ENCODE measurements around the gene OTOP3. TPM values are rescaled to one million over a fixed set of nuclear protein-coding genes. Genes with fewer than 3 reads are reported as not detected.

Gene OTOP3
- total and polyA plus RNA-seq, 2 of the 4 experiments (the other 2 are of a cell fraction), result not detected

GRCh38 chr17:74918906-74919305 is 16.8 kb upstream of the OTOP3 start:
- no peak overlapping the region for H2AK9ac ChIP-seq (replicated peaks; ENCODE audit: low read depth, low read length, poor library complexity)
- H2AFZ ChIP-seq (replicated peaks; ENCODE audit: low read length, poor library complexity), result no peak overlapping the region
- H3K9me1 ChIP-seq (ENCODE audit: insufficient read depth, low read length), result no peaks in the 10 kb centered on the region
- no peak overlapping the region for H3K18ac ChIP-seq (ENCODE audit: low read depth, low read length)
- ChIA-PET CTCF (interaction anchor here (0.7 to 1.1 kb wide), 2 partner anchors 34 to 39 kb away, joined by 3 to 7 read pairs; no protein-coding TSS in a partner anchor), POLR2A (ENCODE audit: unreplicated experiment) (no interaction called here)
- H3K79me1 ChIP-seq (ENCODE audit: low read depth in 1 of 2, low read length in 2 of 2), result no peaks in the 10 kb centered on the region
- H3K4ac ChIP-seq (ENCODE audit: low read depth, low read length), result no peak overlapping the region
- no peak overlapping the region for H3K56ac ChIP-seq (ENCODE audit: extremely low read depth, insufficient read depth, low read length)
- no peak for DNase-seq
- H3K9ac ChIP-seq (ENCODE audit: low read depth, low read length), result no peak overlapping the region
- BruUV-seq (replicated peaks), result no TSS peak
- ATAC-seq (ENCODE audit: low read depth), result no peak
- H3K4me2 ChIP-seq (ENCODE audit: low read depth, low read length), result no peak overlapping the region
- H3K4me3 ChIP-seq (ENCODE audit: insufficient read depth, low read depth, low read length), result no peak overlapping the region
- no peak overlapping the region for H2AK5ac ChIP-seq (ENCODE audit: low read depth, low read length)
- H2BK5ac ChIP-seq (ENCODE audit: low read depth, low read length, poor library complexity, severe bottlenecking), result no peak overlapping the region
- TF ChIP-seq MXI1 (IDR thresholded peaks at IDR 0.05; ENCODE audit: borderline replicate concordance, low read depth, low read length) (no peak), MAFK (IDR thresholded peaks at IDR 0.05; ENCODE audit: low read depth, low read length) (no peak)
- H3K9me3 ChIP-seq (ENCODE audit: control insufficient read depth, insufficient read depth, low read length), result no peaks in the 10 kb centered on the region
- no peak overlapping the region for H3K14ac ChIP-seq (replicated peaks; ENCODE audit: low read depth, low read length)
- in situ Hi-C loops (cut with MboI; ENCODE audit: low sequenced_read_pairs), result no loop called here
- no peak overlapping the region for H4K8ac ChIP-seq (ENCODE audit: low read depth in 2 of 2, low read length in 2 of 2)
- H2BK15ac ChIP-seq (ENCODE audit: low read depth, low read length), result no peak overlapping the region
- H2BK20ac ChIP-seq (ENCODE audit: low read depth, low read length), result no peak overlapping the region
- peaks cover 60% of the 10 kb centered on the region for H3K27me3 ChIP-seq (ENCODE audit: control insufficient read depth, insufficient read depth, low read length)
- H3K36me3 ChIP-seq (ENCODE audit: control insufficient read depth, insufficient read depth, low read length), result no peaks in the 10 kb centered on the region
- no peak overlapping the region for H4K91ac ChIP-seq (ENCODE audit: insufficient read depth, low read depth, low read length)
- dilution Hi-C loops (cut with HindIII; ENCODE audit: low sequenced_read_pairs, unreplicated experiment), result no loop called here
- no peak overlapping the region for H4K5ac ChIP-seq (ENCODE audit: low read depth, low read length)
- whole genome bisulfite sequencing, 2 experiments (ENCODE audit: extremely low coverage in 2 of 2, insufficient read length in 1 of 2), result no CpG with 5 or more reads among the region's 5 CpGs
- H3K4me1 ChIP-seq (ENCODE audit: control insufficient read depth, insufficient read depth, low read length), result no peaks in the 10 kb centered on the region
- no peak overlapping the region for H3K27ac ChIP-seq (ENCODE audit: insufficient read depth, low read length)
- intact Hi-C loops (cut with micrococcal nuclease), result no loop called here
- H3K23ac ChIP-seq (ENCODE audit: low read depth, low read length), result no peak overlapping the region
- no peak overlapping the region for H2BK120ac ChIP-seq (ENCODE audit: low read depth, low read length)
- no peaks in the 10 kb centered on the region for H4K20me1 ChIP-seq (ENCODE audit: insufficient read depth, low read length)
